Esophagus muscularis mucosa (tissue), 4 donors: ENCODE results near the gene SMTN. TPM values are rescaled to one million over a fixed set of nuclear protein-coding genes. Genes with fewer than 3 reads are reported as not detected.
A peak's percentile ranks its signal among the peaks of the same experiment; 100 is the strongest.

Source experiments
- DNase-seq: peaks from one replicate; pipeline ENCODE4 v3.0.0-alpha.2; 2017; ENCODE audit errors: extremely low spot score
- H3K27ac ChIP-seq, 4 donors: fragments of 200-600 bp; sonication (generic); replicated peaks in 1 of 4; 1 replicate in 3 of 4; 2 replicates in 1 of 4; pipeline ENCODE4 v1.5.1; 2016 to 2019; ENCODE audit warnings: mild to moderate bottlenecking in 1 of 4
- H3K27me3 ChIP-seq, 4 donors: fragments of 200-600 bp; sonication (generic); one replicate each; pipeline versions ENCODE4 v1.5.1 to v1.6.0; 2016 to 2019
- H3K36me3 ChIP-seq, 4 donors: fragments of 200-600 bp; sonication (generic); one replicate each; pipeline ENCODE4 v1.5.1; 2016 to 2019
- H3K4me1 ChIP-seq, 4 donors: fragments of 200-600 bp; sonication (generic); one replicate each; pipeline ENCODE4 v1.5.1; 2016 to 2019
- H3K4me3 ChIP-seq, 4 donors: fragments of 200-600 bp; sonication (generic); 1 replicate in 2 of 4; 2 replicates in 2 of 4; pipeline ENCODE4 v1.5.1; 2016 to 2019; ENCODE audit warnings: mild to moderate bottlenecking in 4 of 4, moderate library complexity in 1 of 4
- H3K9me3 ChIP-seq, 4 donors: fragments of 200-600 bp; sonication (generic); 1 replicate in 3 of 4; 2 replicates in 1 of 4; pipeline ENCODE4 v1.5.1; 2016 to 2019
- CTCF ChIP-seq, 3 experiments: fragments of 200-600 bp in 2 of 3; fragments of 450-650 bp in 1 of 3; sonication (generic) in 2 of 3; IDR thresholded peaks; one replicate each; pipeline ENCODE4 v1.5.1; 2017 to 2019; ENCODE audit warnings: antibody characterized with exemption in 3 of 3, mild to moderate bottlenecking in 2 of 3, moderate library complexity in 1 of 3
- EP300 ChIP-seq: sonication (generic); formaldehyde crosslinking; IDR thresholded peaks from one replicate; pipeline ENCODE4 v1.6.1; 2017; ENCODE audit warnings: antibody characterized with exemption
- POLR2A ChIP-seq: fragments of 450-650 bp; IDR thresholded peaks from one replicate; pipeline ENCODE4 v1.6.1; 2017; ENCODE audit warnings: antibody characterized with exemption, moderate library complexity, mild to moderate bottlenecking, low read depth
- POLR2AphosphoS5 ChIP-seq, 2 donors: sonication (generic); formaldehyde crosslinking; IDR thresholded peaks; one replicate each; pipeline ENCODE4 v1.6.1; 2017; ENCODE audit warnings: antibody characterized with exemption in 2 of 2
- WGBS: methylation state at CpG from one replicate; pipeline ENCODE4 v1.1.5; 2018; 5-methylcytosine and 5-hydroxymethylcytosine counted together
- intact Hi-C: fragments of 100-400 bp; cut with DNase I; formaldehyde crosslinking; loops from one replicate; pipeline ENCODE4 v1.15.1; 2023
- total RNA-seq, 4 donors: library from RNA; depleted of rRNA; stranded (reverse); fragments of >200 nt; gene quantifications; one replicate each; pipeline versions ENCODE4 v1.1.0 to v1.2.1, GENCODE V29; 2016

Gene SMTN
- total RNA-seq, 4 donors from 2014 or later = 1,154 to 1,495 (median 1,416) TPM

DNA sequence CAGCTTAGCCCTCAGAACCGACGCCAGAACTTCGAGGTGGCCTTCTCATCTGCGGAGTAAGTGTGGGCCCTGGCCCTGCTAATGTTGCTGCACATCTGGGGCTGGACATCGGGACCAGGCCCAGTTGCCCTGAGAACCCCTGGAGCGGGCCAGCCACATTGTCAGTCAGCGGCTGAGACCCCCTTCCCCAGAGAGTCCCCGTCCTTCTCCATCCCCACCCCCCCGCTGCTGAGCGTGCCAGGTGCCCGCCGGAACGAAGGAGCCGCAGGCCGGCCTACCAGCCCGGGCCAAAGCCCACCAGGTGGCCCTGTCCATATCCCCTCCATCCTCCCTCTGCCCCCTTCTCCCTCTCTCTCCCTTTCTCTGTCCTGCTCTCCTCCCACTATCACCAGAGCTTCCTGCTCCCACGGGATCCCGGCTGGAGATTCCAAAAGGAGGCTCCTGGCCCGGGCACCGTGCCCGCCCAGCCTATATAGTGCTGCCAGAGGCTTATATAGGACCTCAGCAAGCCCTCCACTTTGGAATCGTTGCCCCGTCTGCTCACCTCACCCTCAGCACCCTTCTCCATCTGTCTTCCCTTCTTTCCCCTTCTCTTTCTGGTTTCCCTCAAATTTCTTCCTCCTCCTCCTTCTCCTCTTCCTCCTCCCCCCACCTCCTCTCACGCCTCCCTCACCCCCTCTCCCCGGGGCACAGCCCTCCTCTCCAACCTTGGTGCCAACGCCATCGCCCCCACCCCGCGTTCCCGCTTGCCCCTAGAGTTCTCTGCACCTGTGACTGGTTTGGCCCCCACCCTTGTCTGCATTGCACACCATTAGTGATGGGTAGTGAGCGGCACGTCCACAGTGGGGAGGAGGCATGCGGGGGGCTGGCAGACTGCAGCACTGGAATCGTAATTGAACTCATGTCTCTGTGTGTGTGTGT is 19.0 kb downstream of the SMTN start:
- 87% methylated on average over 25 of the region's 34 CpGs for WGBS
- no peak for DNase-seq
- TF ChIP-seq POLR2AphosphoS5 (IDR thresholded peaks at IDR 0.05) = no peak
- no peak for TF ChIP-seq POLR2A
- TF ChIP-seq CTCF (IDR thresholded peaks at IDR 0.05) = no peak
- TF ChIP-seq EP300 = no peak

DNA sequence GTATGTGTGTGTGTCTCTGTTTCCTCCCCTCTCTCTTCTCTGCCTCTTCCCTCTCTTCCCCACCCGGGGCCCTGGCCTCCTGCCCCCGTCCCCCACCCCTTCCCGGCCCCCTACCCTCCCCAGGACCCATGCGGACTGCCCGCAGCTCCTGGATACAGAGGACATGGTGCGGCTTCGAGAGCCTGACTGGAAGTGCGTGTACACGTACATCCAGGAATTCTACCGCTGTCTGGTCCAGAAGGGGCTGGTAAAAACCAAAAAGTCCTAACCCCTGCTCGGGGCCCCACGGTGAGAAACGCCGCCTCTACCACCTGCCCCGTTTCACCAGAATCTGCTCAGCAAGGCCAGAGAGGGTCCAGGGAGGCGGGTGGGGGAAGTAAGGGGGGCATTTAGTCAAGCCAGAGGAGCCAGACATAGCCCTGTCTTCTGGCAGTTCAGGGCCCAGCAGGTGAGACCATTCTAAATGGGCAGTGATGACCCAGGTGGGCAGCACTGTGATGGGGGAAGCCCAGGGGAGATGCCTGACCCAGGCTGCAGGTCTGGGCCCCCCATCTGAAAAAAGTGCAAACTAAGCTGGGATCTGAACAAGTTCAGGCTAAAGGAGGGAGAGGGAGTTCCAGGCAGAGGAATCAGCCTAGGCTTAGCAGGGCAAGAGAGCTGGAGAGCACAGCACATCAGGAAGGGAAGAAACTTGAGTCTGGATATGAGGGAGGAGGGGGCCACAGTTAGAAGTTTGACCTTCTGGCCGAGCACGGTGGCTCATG is 19.8 kb downstream of the SMTN start:
- Histone ChIP-seq H3K36me3 (peaks cover 45 to 98% (median 80%) of the 10 kb centered on the region in 4 donors), H3K4me3 (no peak overlapping the region), H3K27ac (peak overlapping the region; percentile 98 to 99 (median 99)), H3K4me1 (peaks cover 71 to 100% (median 100%) of the 10 kb centered on the region in 4 donors), H3K9me3 (no peaks in the 10 kb centered on the region), H3K27me3 (no peaks in the 10 kb centered on the region)
- TF ChIP-seq POLR2AphosphoS5 (IDR thresholded peaks at IDR 0.05) (no peak), EP300 (no peak), POLR2A (no peak), CTCF (IDR thresholded peaks at IDR 0.05) (no peak)
- intact Hi-C loops = no loop called here
- DNase-seq = no peak
- 87% methylated on average over 18 of the region's 18 CpGs for WGBS

More for the DNA sequence above, 19.0 kb downstream of the SMTN start:
- H3K36me3 ChIP-seq = peaks cover 50 to 98% (median 84%) of the 10 kb centered on the region in 4 donors
- H3K4me3 ChIP-seq = peak overlapping the region in 1 of 4 donors; percentile 4
- intact Hi-C loops = no loop called here
- H3K27ac ChIP-seq = peak overlapping the region; percentile 98 to 99 (median 99)
- H3K9me3 ChIP-seq = no peaks in the 10 kb centered on the region
- no peaks in the 10 kb centered on the region for H3K27me3 ChIP-seq
- H3K4me1 ChIP-seq = peaks cover 75 to 100% (median 100%) of the 10 kb centered on the region in 4 donors

DNA sequence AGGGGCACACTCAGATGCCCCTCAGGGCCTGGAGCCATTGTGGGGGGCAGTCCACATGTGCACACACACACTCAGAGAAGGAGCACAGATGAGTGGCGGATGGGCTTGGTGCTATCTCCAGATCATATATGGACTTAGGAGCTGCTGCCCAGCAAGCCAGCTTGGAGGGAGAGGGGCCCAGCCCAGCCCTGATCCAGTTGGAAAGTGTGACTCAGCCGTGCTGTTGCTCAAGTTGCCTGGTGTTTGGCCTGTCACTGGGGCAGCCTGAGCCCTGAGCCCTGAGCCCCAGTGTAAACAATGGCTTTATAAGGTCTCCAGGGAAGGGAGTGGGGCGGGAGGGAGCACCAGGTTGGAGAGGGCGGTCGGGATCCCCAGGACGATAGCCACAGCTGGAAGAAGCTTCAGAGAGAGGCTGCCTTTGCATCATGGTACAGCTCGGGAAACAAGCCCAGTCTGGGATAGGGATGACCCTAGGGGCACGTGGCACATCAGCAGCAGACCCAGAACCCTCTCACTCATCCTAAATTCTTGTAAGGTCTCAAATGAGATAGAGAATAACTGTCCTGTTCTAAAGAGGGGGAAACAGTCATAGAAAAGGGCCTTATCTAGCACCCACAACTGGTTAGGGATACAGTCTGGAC is 21.4 kb downstream of the SMTN start:
- peak; percentile 97 for DNase-seq
- Histone ChIP-seq H3K27me3 (no peaks in the 10 kb centered on the region), H3K4me3 (peak overlapping the region in 1 of 4 donors; percentile 90), H3K9me3 (no peaks in the 10 kb centered on the region), H3K4me1 (peaks cover 70 to 92% (median 91%) of the 10 kb centered on the region in 4 donors), H3K36me3 (peaks cover 30 to 82% (median 63%) of the 10 kb centered on the region in 4 donors), H3K27ac (peak overlapping the region; percentile 98 to 99 (median 99))
- intact Hi-C loops = no loop called here
- TF ChIP-seq CTCF (IDR thresholded peaks at IDR 0.05) = no peak
- peak; percentile 24 for TF ChIP-seq EP300
- peak; percentile 10 for TF ChIP-seq POLR2A
- TF ChIP-seq POLR2AphosphoS5 (IDR thresholded peaks at IDR 0.05) = peak in 1 of 2 donors; percentile 97
- WGBS = 48% methylated on average over 7 of the region's 8 CpGs

DNA sequence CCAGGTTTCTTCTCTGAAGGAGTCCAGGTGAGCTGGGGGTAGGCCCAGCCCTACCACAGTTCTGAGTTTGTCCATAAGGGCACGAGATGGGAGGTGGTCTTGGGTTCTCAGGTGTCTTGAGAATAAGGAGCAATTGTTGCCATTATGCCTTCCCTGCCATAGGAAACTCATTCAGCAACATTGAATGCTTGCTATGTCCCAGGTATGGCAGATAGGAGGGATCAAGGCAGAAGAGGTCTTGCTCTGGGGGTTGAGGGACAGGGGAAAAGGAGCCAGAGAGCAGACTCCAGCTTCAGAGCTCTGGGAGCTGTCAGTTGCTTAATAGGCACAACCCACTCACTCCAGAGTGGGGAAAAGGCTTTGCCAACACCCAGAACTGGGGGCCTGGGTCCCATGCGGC is 22.0 kb downstream of the SMTN start:
- WGBS = 34% methylated on average over 2 of the region's 2 CpGs
- H3K4me3 ChIP-seq = peak overlapping the region in 1 of 4 donors; percentile 90
- peaks cover 25 to 77% (median 58%) of the 10 kb centered on the region in 4 donors for H3K36me3 ChIP-seq
- H3K9me3 ChIP-seq = no peaks in the 10 kb centered on the region
- no peak for TF ChIP-seq EP300
- TF ChIP-seq POLR2A = no peak
- no peak for TF ChIP-seq CTCF (IDR thresholded peaks at IDR 0.05)
- TF ChIP-seq POLR2AphosphoS5 (IDR thresholded peaks at IDR 0.05) = no peak
- peaks cover 68 to 90% (median 89%) of the 10 kb centered on the region in 4 donors for H3K4me1 ChIP-seq
- H3K27me3 ChIP-seq = no peaks in the 10 kb centered on the region
- intact Hi-C loops = no loop called here
- no peak for DNase-seq
- H3K27ac ChIP-seq = peak overlapping the region; percentile 98 to 99 (median 99)
